ENCODE results near the gene SETBP1. TPM values are rescaled to one million over a fixed set of nuclear protein-coding genes. Genes with fewer than 3 reads are reported as not detected.

Gene SETBP1
- total and polyA plus RNA-seq, 9 of the 15 experiments (the other 6 are each of a cell fraction or from before 2014, with no cell fraction given): under 0.01 to 0.13 (median 0.04) TPM

DNA sequence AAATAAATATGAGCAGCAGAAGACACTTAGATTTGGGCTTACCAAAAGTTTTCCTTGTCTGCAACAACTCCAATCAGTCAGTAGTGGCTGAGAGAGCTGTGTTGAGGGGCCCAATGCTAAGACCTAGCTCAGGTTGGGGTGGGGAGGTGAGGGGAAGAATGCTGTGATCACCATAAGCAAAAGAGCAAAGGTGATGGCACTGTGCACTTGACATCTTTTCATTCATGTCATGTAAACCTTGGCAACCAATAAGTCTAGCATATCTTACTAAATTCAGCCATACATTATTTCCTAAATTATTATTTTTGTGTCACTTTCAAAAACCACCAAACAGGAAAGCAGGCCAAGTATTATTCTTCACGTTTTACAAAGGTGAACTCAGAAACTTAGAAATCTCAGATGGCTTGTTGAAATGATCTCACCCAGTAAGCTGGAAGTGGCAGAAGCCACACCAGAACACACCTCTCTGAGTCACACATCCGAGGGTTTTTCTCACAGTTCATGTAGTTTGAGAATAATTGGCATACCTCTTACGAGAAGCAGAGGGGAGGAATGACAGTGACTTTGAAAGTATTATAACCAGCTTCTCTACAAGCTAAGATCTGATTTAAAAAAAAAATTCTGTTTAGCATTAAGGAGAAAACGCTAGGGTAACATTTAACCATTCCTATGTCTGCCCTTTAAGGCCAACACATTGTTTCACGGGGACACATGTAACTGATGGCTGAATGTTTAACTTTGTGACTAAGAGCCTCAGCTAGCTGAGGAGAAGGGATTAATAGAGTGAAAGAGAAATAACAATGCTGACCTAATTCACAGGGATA lies 43.3 kb upstream of the SETBP1 start (continued):
- TF ChIP-seq RFX7 (CRISPR knock-in tag; IDR thresholded peaks at IDR 0.05): no peak

DNA sequence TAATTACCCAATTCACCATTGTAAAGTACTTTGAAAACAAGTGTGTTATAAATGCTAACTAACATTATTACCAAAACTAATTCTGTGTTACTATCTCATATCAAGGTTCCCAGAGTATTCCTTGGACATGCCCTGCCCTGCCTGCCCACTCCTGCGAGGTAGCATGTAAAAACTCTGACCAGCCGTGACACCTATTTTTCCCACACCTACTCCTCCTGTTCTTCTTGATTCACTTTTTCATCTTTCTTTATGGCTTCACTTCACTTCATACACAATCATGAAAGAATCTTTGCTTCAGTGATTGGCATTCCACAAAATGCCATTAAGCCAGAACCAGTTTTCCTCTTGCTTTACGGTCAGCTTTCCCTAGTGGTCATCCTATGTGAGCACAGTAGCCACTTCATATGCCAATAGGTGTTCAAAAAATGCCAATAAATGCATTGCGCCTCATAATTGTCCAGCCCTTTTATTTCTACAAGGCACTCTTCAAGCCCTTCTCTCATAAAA lies 42.6 kb upstream of the SETBP1 start:
- Histone ChIP-seq H2AFZ (ENCODE audit: low read depth, low read length) (no peak overlapping the region), H3K4me3 (no peak overlapping the region), H4K20me1 (replicated peaks; ENCODE audit: control insufficient read depth, insufficient read depth, low read length) (no peaks in the 10 kb centered on the region), H3K27me3 (ENCODE audit: control insufficient read depth in 2 of 2, insufficient read depth in 2 of 2, low read length in 2 of 2) (no peaks in the 10 kb centered on the region), H3K4me1 (replicated peaks in 1 of 2; ENCODE audit: control insufficient read depth in 2 of 2, insufficient read depth in 2 of 2, low read length in 2 of 2) (no peaks in the 10 kb centered on the region), H3K9ac (ENCODE audit: insufficient read depth in 1 of 2, low read depth in 2 of 2, low read length in 2 of 2) (no peak overlapping the region), H3K9me3 (replicated peaks; ENCODE audit: control insufficient read depth, insufficient read depth, low read depth, low read length) (no peaks in the 10 kb centered on the region), H3K79me2 (ENCODE audit: control insufficient read depth, insufficient read depth, low read length) (no peaks in the 10 kb centered on the region), H3K27ac (ENCODE audit: extremely low read depth, low read depth, low read length) (no peak overlapping the region), H3K36me3 (ENCODE audit: control insufficient read depth, insufficient read depth, low read length) (no peaks in the 10 kb centered on the region), H3K9me1 (ENCODE audit: control insufficient read depth, insufficient read depth, low read length) (no peaks in the 10 kb centered on the region), H3K4me2 (ENCODE audit: insufficient read depth, low read length) (no peak overlapping the region)
- ChIA-PET CTCF (ENCODE audit: low intra/inter-chr PET ratio) (no interaction called here), POLR2A (no interaction called here)
- intact Hi-C loops (cut with micrococcal nuclease) (no loop called here), in situ Hi-C loops (cut with MboI) (no loop called here)
- DNase-seq (ENCODE audit: extremely low read depth in 1 of 4, low spot score in 3 of 4): no peak
- FAIRE-seq: no peak
- no peak for ATAC-seq
- no TSS peak for BruUV-seq (replicated peaks)
- 12% methylated on average over 3 of the region's 4 CpGs for WGBS (ENCODE audit: insufficient coverage, low coverage, missing lambda C conversion rate)
- no peak for TF ChIP-seq TEAD4 (IDR thresholded peaks at IDR 0.05; ENCODE audit: low read length)
- TF ChIP-seq TEAD4 (CRISPR knock-in tag; IDR thresholded peaks at IDR 0.05; ENCODE audit: borderline replicate concordance): no peak
- TF ChIP-seq CBFB (CRISPR knock-in tag; IDR thresholded peaks at IDR 0.05): no peak
- TF ChIP-seq ZNF280A (IDR thresholded peaks at IDR 0.05; ENCODE audit: low read depth, partially characterized antibody): no peak
- TF ChIP-seq TCF15 (CRISPR knock-in tag; IDR thresholded peaks at IDR 0.05): no peak
- TF ChIP-seq TOE1 (IDR thresholded peaks at IDR 0.05; ENCODE audit: borderline replicate concordance): no peak
- TF ChIP-seq TOE1 (CRISPR knock-in tag; IDR thresholded peaks at IDR 0.05; ENCODE audit: borderline replicate concordance, low read depth): no peak
- TF ChIP-seq ZNF449 (CRISPR knock-in tag; IDR thresholded peaks at IDR 0.05): no peak
- TF ChIP-seq NR0B1 (IDR thresholded peaks at IDR 0.05; ENCODE audit: partially characterized antibody): no peak
- TF ChIP-seq SREBF2 (CRISPR knock-in tag; IDR thresholded peaks at IDR 0.05): no peak
- TF ChIP-seq VEZF1 (CRISPR knock-in tag; IDR thresholded peaks at IDR 0.05): no peak
- TF ChIP-seq ZNF766 (CRISPR knock-in tag; conservative IDR thresholded peaks at IDR 0.05): no peak
